Measurements from ENCODE around the gene CES3. TPM values are rescaled to one million over a fixed set of nuclear protein-coding genes. Genes with fewer than 3 reads are reported as not detected.

Gene CES3
- total and polyA plus RNA-seq, 3 donors from 2014 or later = 1.5 to 4.5 (median 4.1) TPM

GRCh38 chr16:67006930-67007658 is 46.0 kb downstream of the CES3 start:
- WGBS, 2 donors = 85 to 86% methylated on average over 12 of the region's 12 CpGs
- TF ChIP-seq POLR2A (IDR thresholded peaks at IDR 0.05) = no peak
- TF ChIP-seq, protein P1, sequence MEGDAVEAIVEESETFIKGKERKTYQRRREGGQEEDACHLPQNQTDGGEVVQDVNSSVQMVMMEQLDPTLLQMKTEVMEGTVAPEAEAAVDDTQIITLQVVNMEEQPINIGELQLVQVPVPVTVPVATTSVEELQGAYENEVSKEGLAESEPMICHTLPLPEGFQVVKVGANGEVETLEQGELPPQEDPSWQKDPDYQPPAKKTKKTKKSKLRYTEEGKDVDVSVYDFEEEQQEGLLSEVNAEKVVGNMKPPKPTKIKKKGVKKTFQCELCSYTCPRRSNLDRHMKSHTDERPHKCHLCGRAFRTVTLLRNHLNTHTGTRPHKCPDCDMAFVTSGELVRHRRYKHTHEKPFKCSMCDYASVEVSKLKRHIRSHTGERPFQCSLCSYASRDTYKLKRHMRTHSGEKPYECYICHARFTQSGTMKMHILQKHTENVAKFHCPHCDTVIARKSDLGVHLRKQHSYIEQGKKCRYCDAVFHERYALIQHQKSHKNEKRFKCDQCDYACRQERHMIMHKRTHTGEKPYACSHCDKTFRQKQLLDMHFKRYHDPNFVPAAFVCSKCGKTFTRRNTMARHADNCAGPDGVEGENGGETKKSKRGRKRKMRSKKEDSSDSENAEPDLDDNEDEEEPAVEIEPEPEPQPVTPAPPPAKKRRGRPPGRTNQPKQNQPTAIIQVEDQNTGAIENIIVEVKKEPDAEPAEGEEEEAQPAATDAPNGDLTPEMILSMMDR (IDR thresholded peaks at IDR 0.05) = no peak
- H3K9me3 ChIP-seq = no peaks in the 10 kb centered on the region
- H3K36me3 ChIP-seq (ENCODE audit: low read depth, missing control alignments) = no peaks in the 10 kb centered on the region
- DNase-seq = no peak
- no peak overlapping the region for H3K27ac ChIP-seq
- no peak overlapping the region for H3K4me3 ChIP-seq
- H3K27me3 ChIP-seq = no peaks in the 10 kb centered on the region
- no peaks in the 10 kb centered on the region for H3K4me1 ChIP-seq
- intact Hi-C loops (cut with DNase I; ENCODE audit: low total_unique reads) = no loop called here

DNA sequence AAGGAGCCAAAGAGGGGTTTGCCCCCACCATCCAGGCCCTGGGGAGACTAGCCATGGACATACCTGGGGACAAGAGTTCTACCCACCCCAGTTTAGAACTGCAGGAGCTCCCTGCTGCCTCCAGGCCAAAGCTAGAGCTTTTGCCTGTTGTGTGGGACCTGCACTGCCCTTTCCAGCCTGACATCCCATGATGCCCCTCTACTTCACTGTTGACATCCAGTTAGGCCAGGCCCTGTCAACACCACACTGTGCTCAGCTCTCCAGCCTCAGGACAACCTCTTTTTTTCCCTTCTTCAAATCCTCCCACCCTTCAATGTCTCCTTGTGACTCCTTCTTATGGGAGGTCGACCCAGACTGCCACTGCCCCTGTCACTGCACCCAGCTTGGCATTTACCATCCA is 48.1 kb downstream of the CES3 start:
- Histone ChIP-seq H3K27me3 (no peaks in the 10 kb centered on the region), H3K27ac (no peak overlapping the region), H3K9me3 (no peaks in the 10 kb centered on the region), H3K4me3 (no peak overlapping the region), H3K36me3 (ENCODE audit: low read depth, missing control alignments) (no peaks in the 10 kb centered on the region), H3K4me1 (peaks cover 10% of the 10 kb centered on the region)
- intact Hi-C loops (cut with DNase I; ENCODE audit: low total_unique reads) = no loop called here
- no peak for DNase-seq
- TF ChIP-seq, protein P1 (IDR thresholded peaks at IDR 0.05) = no peak
- no peak for TF ChIP-seq POLR2A (IDR thresholded peaks at IDR 0.05)
- 81 to 82% methylated on average over 1 of the region's 1 CpG for WGBS, 2 donors

DNA sequence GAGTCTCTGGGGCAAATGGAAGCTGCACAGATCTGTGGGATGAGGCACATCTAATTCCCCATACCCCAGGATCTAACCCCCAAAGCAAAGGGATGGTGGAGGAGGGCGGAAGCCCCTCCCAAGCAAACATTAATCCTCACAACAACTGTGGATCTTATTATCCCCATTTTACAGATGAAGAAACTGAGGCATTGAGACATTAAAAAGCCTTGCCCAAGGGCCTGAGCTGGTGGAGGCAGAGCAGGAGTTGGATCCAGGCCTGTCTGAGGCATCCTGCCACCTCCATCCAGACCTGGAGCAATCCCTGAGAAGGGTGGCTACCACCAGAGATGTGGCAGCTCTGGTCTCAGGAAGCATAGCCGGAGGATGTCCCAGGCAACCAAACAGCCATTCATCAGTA is 50.2 kb downstream of the CES3 start:
- no peak overlapping the region for H3K4me3 ChIP-seq
- H3K27ac ChIP-seq = no peak overlapping the region
- no peak for DNase-seq
- H3K27me3 ChIP-seq = no peaks in the 10 kb centered on the region
- H3K9me3 ChIP-seq = no peaks in the 10 kb centered on the region
- H3K4me1 ChIP-seq = peaks cover 14% of the 10 kb centered on the region
- intact Hi-C loops (cut with DNase I; ENCODE audit: low total_unique reads) = no loop called here
- WGBS, 2 donors = 92 to 97% methylated on average over 2 of the region's 2 CpGs
- TF ChIP-seq POLR2A (IDR thresholded peaks at IDR 0.05) = no peak
- TF ChIP-seq, protein P1 (IDR thresholded peaks at IDR 0.05) = no peak
- no peaks in the 10 kb centered on the region for H3K36me3 ChIP-seq (ENCODE audit: low read depth, missing control alignments)

GRCh38 chr16:67013233-67013822 is 52.3 kb downstream of the CES3 start:
- peak overlapping the region; percentile 34 to 66 for H3K27ac ChIP-seq
- no peak for DNase-seq
- H3K36me3 ChIP-seq (ENCODE audit: low read depth, missing control alignments) = no peaks in the 10 kb centered on the region
- intact Hi-C loops (cut with DNase I; ENCODE audit: low total_unique reads) = no loop called here
- peaks cover 14% of the 10 kb centered on the region for H3K4me1 ChIP-seq
- no peaks in the 10 kb centered on the region for H3K27me3 ChIP-seq
- H3K4me3 ChIP-seq = peak overlapping the region; percentile 54 to 59
- H3K9me3 ChIP-seq = no peaks in the 10 kb centered on the region
- 6 to 57% methylated on average over 1 to 21 of the region's 21 CpGs for WGBS, 2 donors
- TF ChIP-seq POLR2A (IDR thresholded peaks at IDR 0.05) = no peak
- TF ChIP-seq, protein P1 (IDR thresholded peaks at IDR 0.05) = no peak

Measured in testis (tissue), 3 donors.